ENCODE data around the gene GAB2.

Gene GAB2

GRCh38 chr11:78386215-78386941, 31.2 kb downstream of the GAB2 start:
- no peaks in the 10 kb centered on the region for H3K27me3 ChIP-seq (replicated peaks in 2 of 5; ENCODE audit: control insufficient read depth in 4 of 5, insufficient read depth in 5 of 5, low read length in 4 of 5)
- no peak overlapping the region for H3K27ac ChIP-seq (ENCODE audit: insufficient read depth in 1 of 2, low read depth in 1 of 2, low read length in 2 of 2, poor library complexity in 1 of 2, severe bottlenecking in 2 of 2)
- no CpG with 5 or more reads among the region's 3 CpGs for WGBS (ENCODE audit: insufficient coverage)
- peaks cover 9 to 27% (median 21%) of the 10 kb centered on the region in 4 experiments for H3K36me3 ChIP-seq (ENCODE audit: control insufficient read depth in 4 of 4, insufficient read depth in 4 of 4, low read length in 3 of 4)
- peaks cover 2 to 27% (median 8%) of the 10 kb centered on the region in 5 experiments for H3K9me3 ChIP-seq (ENCODE audit: control extremely low read depth in 1 of 5, control insufficient read depth in 4 of 5, insufficient read depth in 2 of 5, low read depth in 1 of 5, low read length in 4 of 5)
- H3K4me1 ChIP-seq (ENCODE audit: control extremely low read depth in 1 of 4, control insufficient read depth in 4 of 4, insufficient read depth in 4 of 4, low read length in 3 of 4): peaks cover 0 to 6% (median 0%) of the 10 kb centered on the region in 4 experiments
- no peak for DNase-seq
- POLR2A ChIA-PET: interaction anchor here (0.6 kb wide), 2 partner anchors 13 to 142 kb away, joined by 3 to 4 read pairs; no protein-coding TSS in a partner anchor
- CTCF ChIA-PET: no interaction called here
- H3K4me3 ChIP-seq (ENCODE audit: control insufficient read depth in 1 of 7, extremely low read depth in 1 of 7, insufficient read depth in 4 of 7, low read depth in 2 of 7, low read length in 6 of 7): no peak overlapping the region

DNA sequence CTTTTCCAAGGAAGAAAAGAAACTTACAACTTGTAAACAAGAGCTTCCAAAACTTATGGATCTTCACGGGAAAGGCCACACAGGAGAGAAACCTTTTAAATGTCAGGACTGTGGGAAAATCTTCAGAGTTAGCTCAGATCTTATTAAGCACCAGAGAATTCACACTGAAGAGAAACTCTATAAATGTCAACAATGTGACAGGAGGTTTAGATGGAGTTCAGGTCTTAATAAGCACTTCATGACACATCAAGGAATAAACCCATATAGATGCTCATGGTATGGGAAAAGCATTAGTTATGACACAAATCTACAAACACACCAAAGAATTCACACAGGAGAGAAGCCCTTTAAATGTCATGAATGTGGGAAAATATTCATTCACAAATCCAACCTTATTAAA, 32.4 kb downstream of the GAB2 start:
- peaks cover 9 to 27% (median 21%) of the 10 kb centered on the region in 4 experiments for H3K36me3 ChIP-seq (ENCODE audit: control insufficient read depth in 4 of 4, insufficient read depth in 4 of 4, low read length in 3 of 4)
- WGBS (ENCODE audit: insufficient coverage): no CpG with 5 or more reads among the region's 1 CpG
- H3K4me3 ChIP-seq (ENCODE audit: control insufficient read depth in 1 of 7, extremely low read depth in 1 of 7, insufficient read depth in 4 of 7, low read depth in 2 of 7, low read length in 6 of 7): no peak overlapping the region
- ChIA-PET CTCF (interaction anchor here (1.0 to 2.1 kb wide), 5 partner anchors 14 to 31 kb away, joined by 3 to 8 read pairs (median 4); no protein-coding TSS in a partner anchor), POLR2A (no interaction called here)
- no peak overlapping the region for H3K27ac ChIP-seq (ENCODE audit: insufficient read depth in 1 of 2, low read depth in 1 of 2, low read length in 2 of 2, poor library complexity in 1 of 2, severe bottlenecking in 2 of 2)
- no peak for DNase-seq
- no peaks in the 10 kb centered on the region for H3K27me3 ChIP-seq (replicated peaks in 2 of 5; ENCODE audit: control insufficient read depth in 4 of 5, insufficient read depth in 5 of 5, low read length in 4 of 5)
- H3K4me1 ChIP-seq (ENCODE audit: control extremely low read depth in 1 of 4, control insufficient read depth in 4 of 4, insufficient read depth in 4 of 4, low read length in 3 of 4): peaks cover 0 to 9% (median 0%) of the 10 kb centered on the region in 4 experiments
- peaks cover 2 to 27% (median 8%) of the 10 kb centered on the region in 5 experiments for H3K9me3 ChIP-seq (ENCODE audit: control extremely low read depth in 1 of 5, control insufficient read depth in 4 of 5, insufficient read depth in 2 of 5, low read depth in 1 of 5, low read length in 4 of 5)

GRCh38 chr11:78384231-78384630, 33.4 kb downstream of the GAB2 start:
- 93% methylated on average over 4 of the region's 4 CpGs for WGBS (ENCODE audit: insufficient coverage)
- H3K27me3 ChIP-seq (replicated peaks in 2 of 5; ENCODE audit: control insufficient read depth in 4 of 5, insufficient read depth in 5 of 5, low read length in 4 of 5): no peaks in the 10 kb centered on the region
- peaks cover 2 to 27% (median 8%) of the 10 kb centered on the region in 5 experiments for H3K9me3 ChIP-seq (ENCODE audit: control extremely low read depth in 1 of 5, control insufficient read depth in 4 of 5, insufficient read depth in 2 of 5, low read depth in 1 of 5, low read length in 4 of 5)
- H3K4me1 ChIP-seq (ENCODE audit: control extremely low read depth in 1 of 4, control insufficient read depth in 4 of 4, insufficient read depth in 4 of 4, low read length in 3 of 4): peaks cover 2 to 15% (median 4%) of the 10 kb centered on the region in 4 experiments
- no peak for DNase-seq
- ChIA-PET CTCF (interaction anchor here (1.0 to 2.1 kb wide), 7 partner anchors 8 to 34 kb away, joined by 3 to 8 read pairs (median 4); partner anchors contain the start of gene GAB2), POLR2A (no interaction called here)
- H3K27ac ChIP-seq (ENCODE audit: insufficient read depth in 1 of 2, low read depth in 1 of 2, low read length in 2 of 2, poor library complexity in 1 of 2, severe bottlenecking in 2 of 2): no peak overlapping the region
- H3K36me3 ChIP-seq (ENCODE audit: control insufficient read depth in 4 of 4, insufficient read depth in 4 of 4, low read length in 3 of 4): peaks cover 9 to 27% (median 21%) of the 10 kb centered on the region in 4 experiments
- H3K4me3 ChIP-seq (ENCODE audit: control insufficient read depth in 1 of 7, extremely low read depth in 1 of 7, insufficient read depth in 4 of 7, low read depth in 2 of 7, low read length in 6 of 7): no peak overlapping the region

GRCh38 chr11:78381865-78382264, 35.8 kb downstream of the GAB2 start:
- H3K9me3 ChIP-seq (ENCODE audit: control extremely low read depth in 1 of 5, control insufficient read depth in 4 of 5, insufficient read depth in 2 of 5, low read depth in 1 of 5, low read length in 4 of 5): peaks cover 2 to 30% (median 12%) of the 10 kb centered on the region in 5 experiments
- 94% methylated on average over 4 of the region's 4 CpGs for WGBS (ENCODE audit: insufficient coverage)
- H3K4me1 ChIP-seq (ENCODE audit: control extremely low read depth in 1 of 4, control insufficient read depth in 4 of 4, insufficient read depth in 4 of 4, low read length in 3 of 4): peaks cover 10 to 23% (median 13%) of the 10 kb centered on the region in 4 experiments
- ChIA-PET CTCF (interaction anchor here (1.4 kb wide), 1 partner anchor 41 kb away, joined by 4 read pairs; no protein-coding TSS in a partner anchor), POLR2A (interaction anchor here (0.8 kb wide), 1 partner anchor 30 kb away, joined by 3 read pairs; no protein-coding TSS in a partner anchor)
- H3K27ac ChIP-seq (ENCODE audit: insufficient read depth in 1 of 2, low read depth in 1 of 2, low read length in 2 of 2, poor library complexity in 1 of 2, severe bottlenecking in 2 of 2): no peak overlapping the region
- H3K27me3 ChIP-seq (replicated peaks in 2 of 5; ENCODE audit: control insufficient read depth in 4 of 5, insufficient read depth in 5 of 5, low read length in 4 of 5): no peaks in the 10 kb centered on the region
- no peak for DNase-seq
- H3K36me3 ChIP-seq (ENCODE audit: control insufficient read depth in 4 of 4, insufficient read depth in 4 of 4, low read length in 3 of 4): peaks cover 9 to 30% (median 20%) of the 10 kb centered on the region in 4 experiments
- no peak overlapping the region for H3K4me3 ChIP-seq (ENCODE audit: control insufficient read depth in 1 of 7, extremely low read depth in 1 of 7, insufficient read depth in 4 of 7, low read depth in 2 of 7, low read length in 6 of 7)

DNA sequence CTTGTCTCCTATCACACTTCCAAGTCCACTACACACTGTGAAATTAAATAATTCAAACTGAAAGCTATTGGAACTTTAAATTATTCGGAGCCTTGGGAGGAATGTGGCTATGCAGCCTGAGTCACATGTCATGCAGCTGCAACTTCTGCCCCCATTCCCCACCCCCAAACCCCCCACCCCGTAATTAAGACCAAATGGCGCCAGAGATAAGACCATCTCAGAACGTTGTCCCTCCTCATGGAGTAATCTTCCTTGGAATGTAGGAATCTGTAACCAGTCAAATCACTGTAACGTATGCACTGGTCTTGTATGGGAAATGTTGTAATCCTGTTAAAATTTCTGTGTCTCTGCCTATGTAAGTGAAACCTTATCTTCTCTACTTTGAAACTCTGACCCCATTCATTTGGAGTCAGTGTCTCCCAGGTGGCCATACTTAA, 37.0 kb downstream of the GAB2 start:
- ChIA-PET POLR2A (no interaction called here), CTCF (interaction anchor here (0.6 to 1.4 kb wide), 3 partner anchors 9 to 43 kb away, joined by 3 to 4 read pairs (median 3); no protein-coding TSS in a partner anchor)
- H3K27ac ChIP-seq (ENCODE audit: insufficient read depth in 1 of 2, low read depth in 1 of 2, low read length in 2 of 2, poor library complexity in 1 of 2, severe bottlenecking in 2 of 2): no peak overlapping the region
- peaks cover 2 to 29% (median 13%) of the 10 kb centered on the region in 5 experiments for H3K9me3 ChIP-seq (ENCODE audit: control extremely low read depth in 1 of 5, control insufficient read depth in 4 of 5, insufficient read depth in 2 of 5, low read depth in 1 of 5, low read length in 4 of 5)
- H3K36me3 ChIP-seq (ENCODE audit: control insufficient read depth in 4 of 4, insufficient read depth in 4 of 4, low read length in 3 of 4): peaks cover 9 to 26% (median 19%) of the 10 kb centered on the region in 4 experiments
- no peak overlapping the region for H3K4me3 ChIP-seq (ENCODE audit: control insufficient read depth in 1 of 7, extremely low read depth in 1 of 7, insufficient read depth in 4 of 7, low read depth in 2 of 7, low read length in 6 of 7)
- 72% methylated on average over 2 of the region's 5 CpGs for WGBS (ENCODE audit: insufficient coverage)
- no peaks in the 10 kb centered on the region for H3K27me3 ChIP-seq (replicated peaks in 2 of 5; ENCODE audit: control insufficient read depth in 4 of 5, insufficient read depth in 5 of 5, low read length in 4 of 5)
- DNase-seq: no peak
- peaks cover 10 to 23% (median 13%) of the 10 kb centered on the region in 4 experiments for H3K4me1 ChIP-seq (ENCODE audit: control extremely low read depth in 1 of 4, control insufficient read depth in 4 of 4, insufficient read depth in 4 of 4, low read length in 3 of 4)

DNA sequence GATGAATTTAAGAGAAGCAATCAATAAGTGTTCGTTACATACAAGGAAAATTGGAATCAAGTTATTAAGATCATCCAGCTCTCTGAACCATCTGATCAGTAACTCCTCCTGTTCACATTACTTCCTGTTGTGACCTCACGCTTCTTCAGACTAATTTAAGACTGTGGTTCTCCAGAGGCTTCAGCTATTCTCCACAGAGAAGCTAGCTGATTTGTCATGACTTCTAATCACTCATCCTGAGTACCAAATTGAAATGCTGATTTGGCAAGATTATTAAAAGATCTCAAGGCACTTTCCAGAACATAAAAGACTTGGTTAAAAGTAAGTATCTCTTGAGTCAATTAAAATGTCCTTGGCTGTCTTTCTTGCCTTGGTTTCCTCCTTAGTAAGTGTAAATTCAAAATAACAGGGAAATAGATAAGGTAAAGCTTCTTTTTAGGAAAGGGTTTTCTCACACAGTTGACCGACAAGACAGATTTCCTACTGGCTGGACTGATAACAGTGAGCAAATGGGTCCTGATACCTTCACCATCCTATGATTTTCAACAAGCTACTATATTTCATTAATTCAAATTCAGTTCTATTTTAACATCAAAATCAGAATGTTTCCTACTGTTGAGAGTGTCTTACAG, 38.5 kb downstream of the GAB2 start:
- POLR2A ChIA-PET: interaction anchor here (1.0 kb wide), 1 partner anchor 19 kb away, joined by 3 read pairs; no protein-coding TSS in a partner anchor
- 33% methylated on average over 2 of the region's 3 CpGs for WGBS (ENCODE audit: insufficient coverage)
- Histone ChIP-seq H3K9me3 (ENCODE audit: control extremely low read depth in 1 of 5, control insufficient read depth in 4 of 5, insufficient read depth in 2 of 5, low read depth in 1 of 5, low read length in 4 of 5) (peaks cover 0 to 16% (median 8%) of the 10 kb centered on the region in 5 experiments), H3K36me3 (ENCODE audit: control insufficient read depth in 4 of 4, insufficient read depth in 4 of 4, low read length in 3 of 4) (peaks cover 4 to 12% (median 9%) of the 10 kb centered on the region in 4 experiments), H3K27ac (ENCODE audit: insufficient read depth in 1 of 2, low read depth in 1 of 2, low read length in 2 of 2, poor library complexity in 1 of 2, severe bottlenecking in 2 of 2) (no peak overlapping the region), H3K4me3 (ENCODE audit: control insufficient read depth in 1 of 7, extremely low read depth in 1 of 7, insufficient read depth in 4 of 7, low read depth in 2 of 7, low read length in 6 of 7) (peak overlapping the region in 1 of 7 experiments; percentile 4), H3K27me3 (replicated peaks in 2 of 5; ENCODE audit: control insufficient read depth in 4 of 5, insufficient read depth in 5 of 5, low read length in 4 of 5) (no peaks in the 10 kb centered on the region), H3K4me1 (ENCODE audit: control extremely low read depth in 1 of 4, control insufficient read depth in 4 of 4, insufficient read depth in 4 of 4, low read length in 3 of 4) (peaks cover 10 to 23% (median 13%) of the 10 kb centered on the region in 4 experiments)
- DNase-seq: peak; percentile 31 to 82 (median 70)
- CTCF ChIA-PET: interaction anchor here (0.6 to 5.1 kb wide), 6 partner anchors 9 to 57 kb away, joined by 3 to 21 read pairs (median 3); no protein-coding TSS in a partner anchor
